Neuronal stem cell (in vitro differentiated cells): ENCODE results near the gene KIF1A.
A peak's percentile ranks its signal among the peaks of the same experiment; 100 is the strongest.

Experiments used
- DNase-seq: peaks from one replicate; pipeline ENCODE4 v3.0.0-alpha.2; 2013; ENCODE audit warnings: low spot score
- H2AFZ ChIP-seq: one replicate; pipeline ENCODE4 v1.6.1; 2013; ENCODE audit warnings: mild to moderate bottlenecking, low read length, inconsistent platforms
- H2AK5ac ChIP-seq: 2 replicates; pipeline ENCODE4 v1.6.1; 2013; ENCODE audit warnings: low read depth, mild to moderate bottlenecking, inconsistent platforms, low read length, moderate library complexity, mixed read lengths
- H2BK120ac ChIP-seq: 2 replicates; pipeline ENCODE4 v1.6.1; 2013; ENCODE audit warnings: low read depth, mild to moderate bottlenecking, inconsistent platforms, low read length, moderate library complexity, mixed read lengths
- H2BK12ac ChIP-seq: one replicate; pipeline ENCODE4 v1.6.1; 2013; ENCODE audit warnings: low read length, inconsistent platforms
- H2BK15ac ChIP-seq: 2 replicates; pipeline ENCODE4 v1.6.1; 2013; ENCODE audit warnings: mild to moderate bottlenecking, low read length, inconsistent platforms, mixed read lengths
- H2BK5ac ChIP-seq: one replicate; pipeline ENCODE4 v1.6.1; 2013; ENCODE audit warnings: inconsistent platforms, mild to moderate bottlenecking, low read length, moderate library complexity
- H3K14ac ChIP-seq: one replicate; pipeline ENCODE4 v1.6.1; 2013; ENCODE audit warnings: low read length, inconsistent platforms
- H3K18ac ChIP-seq: 2 replicates; pipeline ENCODE4 v1.6.1; 2013; ENCODE audit warnings: low read length, inconsistent platforms
- H3K23ac ChIP-seq: 2 replicates; pipeline ENCODE4 v1.6.1; 2013; ENCODE audit warnings: low read depth, mild to moderate bottlenecking, mixed read lengths, low read length, inconsistent platforms; ENCODE audit not compliant: poor library complexity
- H3K27ac ChIP-seq: replicated peaks from 3 replicates; pipeline ENCODE4 v1.5.1; 2013; ENCODE audit warnings: low read length, inconsistent platforms
- H3K27me3 ChIP-seq, 3 experiments: 2 replicates each; pipeline ENCODE4 v1.6.1; 2013; ENCODE audit warnings: low read length in 3 of 3, mild to moderate bottlenecking in 2 of 3, inconsistent platforms in 1 of 3, low read depth in 1 of 3, mixed read lengths in 1 of 3, moderate library complexity in 1 of 3; ENCODE audit not compliant: control insufficient read depth in 3 of 3, insufficient read depth in 3 of 3
- H3K36me3 ChIP-seq, 2 donors: replicated peaks in 1 of 2; 2 replicates each; pipeline ENCODE4 v1.6.1; 2013; ENCODE audit warnings: low read length in 2 of 2; ENCODE audit not compliant: control insufficient read depth in 2 of 2, insufficient read depth in 2 of 2
- H3K4ac ChIP-seq: 2 replicates; pipeline ENCODE4 v1.6.1; 2013; ENCODE audit warnings: inconsistent platforms, mild to moderate bottlenecking, low read length, moderate library complexity
- H3K4me1 ChIP-seq, 2 donors: 1 replicate in 1 of 2; 2 replicates in 1 of 2; pipeline ENCODE4 v1.6.1; 2013; ENCODE audit warnings: low read length in 2 of 2, low read depth in 1 of 2; ENCODE audit not compliant: control insufficient read depth in 2 of 2, insufficient read depth in 1 of 2
- H3K4me2 ChIP-seq: one replicate; pipeline ENCODE4 v1.6.1; 2013; ENCODE audit warnings: mild to moderate bottlenecking, low read length, inconsistent platforms; ENCODE audit not compliant: insufficient read depth, poor library complexity, severe bottlenecking
- H3K4me3 ChIP-seq, 2 donors: 2 replicates each; pipeline ENCODE4 v1.5.1; 2013; ENCODE audit warnings: low read length in 2 of 2, mild to moderate bottlenecking in 2 of 2, inconsistent platforms in 1 of 2, moderate library complexity in 1 of 2
- H3K79me1 ChIP-seq: one replicate; pipeline ENCODE4 v1.6.1; 2013; ENCODE audit warnings: low read depth, mild to moderate bottlenecking, inconsistent platforms, low read length, moderate library complexity
- H3K9ac ChIP-seq: one replicate; pipeline ENCODE4 v1.6.1; 2013; ENCODE audit warnings: mild to moderate bottlenecking, low read depth, low read length, inconsistent platforms; ENCODE audit not compliant: poor library complexity
- H3K9me3 ChIP-seq, 2 donors: replicated peaks in 1 of 2; 2 replicates each; pipeline versions ENCODE3 to v1.6.1; 2013; ENCODE audit warnings: low read length in 2 of 2, mild to moderate bottlenecking in 2 of 2, inconsistent platforms in 1 of 2, low read depth in 1 of 2, mixed read lengths in 1 of 2, moderate library complexity in 1 of 2; ENCODE audit not compliant: control insufficient read depth in 2 of 2, insufficient read depth in 1 of 2
- H4K8ac ChIP-seq: one replicate; pipeline ENCODE4 v1.6.1; 2013; ENCODE audit warnings: low read depth, mild to moderate bottlenecking, inconsistent platforms, low read length, moderate library complexity
- H4K91ac ChIP-seq: one replicate; pipeline ENCODE4 v1.6.1; 2013; ENCODE audit warnings: low read length, low read depth, mild to moderate bottlenecking, inconsistent platforms; ENCODE audit not compliant: poor library complexity
- WGBS, 2 donors: extraction: QIAGEN DNeasy Blood & Tissue Kit; methylation state at CpG; one replicate each; pipeline ENCODE4 v1.1.7; 2013; ENCODE audit warnings: missing lambda C conversion rate in 2 of 2, mixed read lengths in 1 of 2; ENCODE audit not compliant: insufficient read length in 2 of 2, insufficient replicate concordance in 1 of 2; ENCODE audit errors: extremely low coverage in 2 of 2; 5-methylcytosine and 5-hydroxymethylcytosine counted together

KIF1A gene

DNA sequence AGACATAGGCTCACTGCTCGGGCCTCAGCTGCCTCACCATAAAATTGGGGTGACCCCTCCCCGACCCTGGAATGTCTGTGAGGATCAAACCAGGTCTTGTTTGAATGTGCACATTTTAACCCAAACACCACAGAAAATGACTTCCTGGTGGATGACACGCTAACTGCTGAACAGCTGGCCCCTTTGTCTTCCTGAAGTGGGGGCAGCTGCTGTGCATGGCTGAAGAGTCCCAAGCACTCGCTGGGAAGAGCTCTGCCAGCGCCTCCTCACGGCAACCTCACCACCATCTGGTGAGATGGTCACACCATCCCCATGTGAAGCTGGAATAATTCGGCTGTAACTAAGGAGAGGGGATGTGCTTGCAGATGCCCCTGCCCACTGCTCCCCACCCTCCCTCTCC, 94.3 kb downstream of the KIF1A start:
- no peak overlapping the region for H4K91ac ChIP-seq
- no CpG with 5 or more reads among the region's 7 CpGs for WGBS, 2 donors
- H3K23ac ChIP-seq, result no peak overlapping the region
- H2BK15ac ChIP-seq, result no peak overlapping the region
- H2AK5ac ChIP-seq, result no peak overlapping the region
- no peak overlapping the region for H3K4ac ChIP-seq
- no peak overlapping the region for H3K27ac ChIP-seq
- no peak for DNase-seq
- peaks cover 7% of the 10 kb centered on the region for H3K79me1 ChIP-seq
- no peak overlapping the region for H3K4me3 ChIP-seq
- no peak overlapping the region for H3K4me2 ChIP-seq
- H3K14ac ChIP-seq, result no peak overlapping the region
- H3K27me3 ChIP-seq, result no peaks in the 10 kb centered on the region
- peaks cover 0 to 2% of the 10 kb centered on the region in 2 donors for H3K9me3 ChIP-seq
- no peak overlapping the region for H4K8ac ChIP-seq
- H3K18ac ChIP-seq, result no peak overlapping the region
- H3K36me3 ChIP-seq, result peaks cover 23 to 44% of the 10 kb centered on the region in 2 donors
- H2BK12ac ChIP-seq, result no peak overlapping the region
- H2BK5ac ChIP-seq, result no peak overlapping the region
- no peak overlapping the region for H2BK120ac ChIP-seq
- H3K9ac ChIP-seq, result no peak overlapping the region
- H2AFZ ChIP-seq, result no peak overlapping the region
- no peaks in the 10 kb centered on the region for H3K4me1 ChIP-seq

- peaks cover 0 to 2% of the 10 kb centered on the region in 2 donors for H3K9me3 ChIP-seq
- H3K79me1 ChIP-seq, result peaks cover 7% of the 10 kb centered on the region
- no peak overlapping the region for H2BK15ac ChIP-seq
- no peak overlapping the region for H3K23ac ChIP-seq
- peaks cover 23 to 44% of the 10 kb centered on the region in 2 donors for H3K36me3 ChIP-seq
- no peak overlapping the region for H3K9ac ChIP-seq
- H2BK5ac ChIP-seq, result no peak overlapping the region
- no peak overlapping the region for H4K8ac ChIP-seq
- no peak overlapping the region for H3K4ac ChIP-seq
- no peaks in the 10 kb centered on the region for H3K27me3 ChIP-seq
- H3K4me2 ChIP-seq, result no peak overlapping the region
- no peak overlapping the region for H3K18ac ChIP-seq
- no peak overlapping the region for H3K27ac ChIP-seq
- WGBS, 2 donors, result no CpG with 5 or more reads among the region's 12 CpGs
- no peak overlapping the region for H2BK12ac ChIP-seq
- H2AFZ ChIP-seq, result no peak overlapping the region
- no peak overlapping the region for H2BK120ac ChIP-seq
- no peak overlapping the region for H3K4me3 ChIP-seq
- H2AK5ac ChIP-seq, result no peak overlapping the region
- no peak overlapping the region for H4K91ac ChIP-seq
- H3K4me1 ChIP-seq, result no peaks in the 10 kb centered on the region
- DNase-seq, result no peak
- H3K14ac ChIP-seq, result peak overlapping the region; percentile 21
These were observed 94.8 kb downstream of the KIF1A start for GRCh38 chr2:240725266-240725665.

- H3K79me1 ChIP-seq, result peaks cover 7% of the 10 kb centered on the region
- no peak overlapping the region for H3K4me2 ChIP-seq
- no CpG with 5 or more reads among the region's 10 CpGs for WGBS, 2 donors
- no peak for DNase-seq
- no peak overlapping the region for H3K9ac ChIP-seq
- peak overlapping the region; percentile 47 for H3K14ac ChIP-seq
- H2AFZ ChIP-seq, result no peak overlapping the region
- peaks cover 0 to 2% of the 10 kb centered on the region in 2 donors for H3K9me3 ChIP-seq
- H2AK5ac ChIP-seq, result no peak overlapping the region
- no peaks in the 10 kb centered on the region for H3K27me3 ChIP-seq
- peak overlapping the region; percentile 73 for H3K23ac ChIP-seq
- H2BK5ac ChIP-seq, result no peak overlapping the region
- H3K36me3 ChIP-seq, result peaks cover 23 to 42% of the 10 kb centered on the region in 2 donors
- H4K91ac ChIP-seq, result no peak overlapping the region
- no peak overlapping the region for H3K27ac ChIP-seq
- H2BK15ac ChIP-seq, result no peak overlapping the region
- no peak overlapping the region for H4K8ac ChIP-seq
- no peak overlapping the region for H3K4me3 ChIP-seq
- no peak overlapping the region for H2BK12ac ChIP-seq
- H2BK120ac ChIP-seq, result no peak overlapping the region
- no peaks in the 10 kb centered on the region for H3K4me1 ChIP-seq
- no peak overlapping the region for H3K18ac ChIP-seq
- no peak overlapping the region for H3K4ac ChIP-seq
These were observed 95.6 kb downstream of the KIF1A start for GRCh38 chr2:240724431-240724830.

GRCh38 chr2:240723851-240724250, 96.2 kb downstream of the KIF1A start:
- Histone ChIP-seq H3K4me3 (no peak overlapping the region), H2BK5ac (no peak overlapping the region), H2AK5ac (no peak overlapping the region), H3K27ac (no peak overlapping the region), H3K18ac (no peak overlapping the region), H3K27me3 (no peaks in the 10 kb centered on the region), H3K9me3 (peaks cover 0 to 2% of the 10 kb centered on the region in 2 donors), H3K36me3 (peaks cover 28 to 41% of the 10 kb centered on the region in 2 donors), H3K23ac (peak overlapping the region; percentile 73), H3K14ac (no peak overlapping the region), H4K8ac (no peak overlapping the region), H3K4me2 (no peak overlapping the region), H3K9ac (no peak overlapping the region), H3K4ac (no peak overlapping the region), H2BK120ac (no peak overlapping the region), H2BK12ac (no peak overlapping the region), H4K91ac (no peak overlapping the region), H2AFZ (no peak overlapping the region), H3K79me1 (peaks cover 7% of the 10 kb centered on the region), H2BK15ac (no peak overlapping the region), H3K4me1 (no peaks in the 10 kb centered on the region)
- WGBS, 2 donors, result no CpG with 5 or more reads among the region's 9 CpGs
- no peak for DNase-seq
